ENCODE results near the gene BTLA.
"Not testable (repeated sequence)": the region's sequence is repeated elsewhere in the genome, so short reads cannot be mapped to it uniquely, and the experiment has no call there.

The BTLA gene

DNA sequence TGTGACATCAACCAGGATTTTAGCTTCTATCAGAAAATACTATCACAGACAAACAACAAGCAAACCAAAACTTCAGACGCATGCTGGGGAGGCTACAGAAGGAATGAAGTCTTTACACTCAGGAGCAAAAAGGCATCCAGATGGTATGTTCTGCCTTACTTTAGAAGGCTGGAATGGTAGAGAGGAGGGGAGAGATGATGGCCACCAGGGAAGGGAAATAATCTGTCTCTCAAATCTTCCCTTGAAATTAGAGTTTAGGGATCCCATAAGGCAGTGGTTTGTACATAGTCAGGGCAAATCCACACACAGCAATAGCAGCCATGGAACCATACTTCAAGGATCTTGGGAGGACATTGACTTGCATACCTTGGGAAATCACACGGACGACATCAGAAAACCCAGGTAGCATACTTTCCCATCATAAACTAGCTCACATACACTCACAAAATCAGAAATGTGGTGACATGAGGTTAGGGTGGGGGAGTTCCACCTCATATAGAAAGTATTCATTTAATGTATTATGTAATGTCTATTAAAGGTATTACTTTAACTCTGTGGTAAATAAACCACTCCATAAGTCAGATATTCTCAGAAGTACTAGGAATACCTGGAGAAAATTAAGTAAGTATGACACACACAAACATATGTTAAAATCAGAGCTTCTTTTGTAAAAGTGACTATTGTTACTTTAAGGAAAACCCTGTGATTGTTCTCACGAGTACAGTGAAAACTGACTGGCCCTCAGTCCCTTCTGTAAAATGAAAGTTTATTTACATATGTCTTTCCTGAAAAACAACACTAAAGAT lies 9.4 kb downstream of the BTLA start:
- DNase-seq, result no peak

DNA sequence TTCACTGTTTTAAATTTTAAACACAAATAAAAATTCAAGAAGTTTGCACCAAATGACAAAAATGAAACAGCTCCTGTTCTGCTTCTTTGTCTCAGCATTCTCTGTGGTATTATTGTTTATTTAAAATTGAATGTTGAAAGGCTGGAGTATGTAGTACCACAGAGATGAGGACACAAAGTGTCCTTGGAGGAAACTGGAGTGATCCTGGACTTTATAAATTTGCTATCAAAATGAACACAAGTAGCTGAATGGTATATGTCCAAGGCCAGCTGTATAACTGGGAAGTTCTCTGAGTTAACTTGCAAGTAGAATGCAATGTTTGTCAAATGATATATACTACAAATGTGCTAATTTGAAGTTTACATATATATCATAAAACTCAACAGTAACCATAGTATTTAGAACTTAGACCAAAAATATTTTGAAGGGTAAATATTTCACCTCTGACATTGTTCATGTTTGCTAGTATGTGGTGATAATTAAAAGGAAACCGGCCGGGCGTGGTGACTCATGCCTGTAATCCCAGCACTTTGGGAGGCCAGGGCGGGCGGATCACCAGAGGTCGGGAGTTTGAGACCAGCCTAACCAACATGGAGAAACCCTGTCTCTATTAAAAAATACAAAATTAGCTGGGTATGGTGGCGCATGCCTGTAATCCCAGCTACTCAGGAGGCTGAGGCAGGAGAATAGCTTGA lies 12.3 kb downstream of the BTLA start:
- DNase-seq, result no peak

DNA sequence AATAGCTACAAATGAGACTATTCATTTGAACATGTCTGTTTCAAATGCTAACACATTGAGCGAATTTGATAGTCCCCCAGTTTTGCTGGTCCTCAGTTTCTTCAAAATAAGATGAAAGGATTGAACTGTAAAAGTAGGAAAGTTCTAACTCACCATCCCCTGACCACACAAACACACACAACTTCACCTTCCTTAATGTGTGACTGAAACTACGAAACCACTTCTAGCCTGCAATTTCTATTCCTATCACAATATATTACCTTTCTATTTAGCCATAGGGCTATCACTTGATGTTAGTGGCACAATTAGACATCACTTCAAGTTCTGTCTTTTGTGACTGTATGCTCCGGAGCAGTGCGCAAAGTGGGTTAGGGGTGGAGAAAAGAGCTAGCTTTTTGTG lies 14.9 kb downstream of the BTLA start:
- DNase-seq, result no peak

DNA sequence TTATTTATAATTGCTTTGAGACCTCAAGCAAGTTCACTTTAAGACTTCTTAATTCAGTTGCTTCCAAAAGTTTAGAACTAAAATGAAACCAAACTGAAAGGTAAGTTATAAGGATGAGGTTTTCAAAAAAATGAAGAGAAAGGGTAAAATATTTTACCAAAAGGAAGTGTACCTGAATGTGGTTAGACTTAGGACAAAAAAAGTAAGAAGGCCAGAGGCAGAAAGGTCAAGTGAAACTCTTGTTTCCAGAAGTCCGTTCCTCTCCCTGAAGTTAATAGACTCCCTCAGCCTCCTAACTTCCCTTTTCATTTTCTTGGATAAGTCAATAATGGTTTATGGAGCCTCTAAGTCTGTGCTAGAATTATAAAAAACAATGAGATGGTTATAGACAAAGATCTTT lies 16.6 kb downstream of the BTLA start:
- DNase-seq, result no peak

DNA sequence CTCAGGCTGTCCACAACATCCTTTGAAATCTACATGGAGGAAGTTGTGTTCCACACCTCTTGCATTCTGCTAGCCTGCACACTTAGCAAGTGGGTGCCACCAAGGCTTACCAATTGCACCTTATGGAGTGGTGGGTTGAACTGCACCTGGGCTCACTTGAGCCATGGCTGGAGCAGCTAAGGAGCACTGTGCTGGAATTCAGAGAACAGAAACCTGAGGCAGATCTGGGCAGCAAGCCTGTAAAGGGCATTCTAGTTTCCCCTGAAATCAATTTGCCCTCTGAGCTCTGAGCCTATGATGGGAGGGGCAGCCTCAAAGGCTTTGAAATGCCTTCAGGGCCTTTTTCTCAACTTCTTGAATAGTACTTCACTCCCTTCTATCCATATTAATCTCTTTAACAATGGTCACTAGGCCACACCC lies 18.0 kb downstream of the BTLA start:
- no peak for DNase-seq

DNA sequence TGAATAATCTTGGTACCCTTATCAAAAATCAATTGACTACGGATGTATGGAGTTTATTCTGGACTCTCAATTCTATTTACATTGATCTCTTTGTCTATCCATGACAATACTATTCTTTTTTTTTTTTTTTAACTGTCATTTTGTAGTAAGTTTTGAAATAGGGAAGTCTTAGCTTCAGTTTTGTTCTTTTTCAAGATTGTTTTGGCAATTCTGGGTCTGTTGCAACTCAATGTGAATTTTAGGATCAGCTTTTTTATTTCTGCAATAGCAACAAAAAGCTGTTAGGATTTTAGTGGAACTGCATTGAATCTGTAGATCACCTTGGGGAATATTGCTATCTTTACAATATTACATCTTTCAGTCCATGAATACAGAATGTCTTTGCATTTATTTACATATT lies 21.4 kb downstream of the BTLA start:
- DNase-seq, result no peak

DNA sequence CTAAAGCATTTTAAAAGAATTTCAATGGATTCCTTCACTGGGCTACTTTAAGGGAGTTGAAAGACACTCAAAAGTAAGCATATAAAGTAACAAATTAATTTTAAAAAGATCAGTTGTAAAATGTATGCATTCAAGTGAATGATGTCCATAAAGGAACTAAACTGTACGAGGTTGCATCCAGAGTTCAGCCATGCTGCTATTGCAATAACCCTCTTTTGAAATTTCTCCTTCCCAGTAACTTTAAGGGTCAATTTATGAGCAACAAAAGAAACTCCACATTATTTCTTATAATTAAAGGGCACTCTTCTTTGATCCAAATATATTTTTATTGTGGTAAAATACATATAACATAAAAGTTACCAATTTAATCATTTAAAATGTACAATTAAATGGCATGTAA lies 22.9 kb downstream of the BTLA start:
- DNase-seq, result no peak

DNA sequence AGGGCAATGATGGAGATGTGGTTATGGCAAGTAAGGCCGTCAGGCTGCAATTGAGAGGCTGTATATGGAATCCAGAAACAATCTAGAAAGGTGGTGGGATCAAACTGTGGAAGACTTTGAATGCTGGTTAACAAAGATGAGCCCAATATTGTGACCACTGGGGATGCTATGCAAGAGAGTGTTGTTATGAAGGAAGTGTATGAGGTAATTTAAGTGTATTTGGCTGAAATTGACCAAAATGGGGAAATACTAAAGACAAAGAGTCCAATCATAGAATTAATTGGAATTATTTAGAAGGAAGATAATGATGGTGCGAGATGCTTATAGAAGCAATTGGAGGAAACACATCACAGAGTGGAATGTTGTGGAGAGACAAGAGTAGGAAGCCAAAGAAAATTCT lies 24.5 kb downstream of the BTLA start:
- no peak for DNase-seq

DNA sequence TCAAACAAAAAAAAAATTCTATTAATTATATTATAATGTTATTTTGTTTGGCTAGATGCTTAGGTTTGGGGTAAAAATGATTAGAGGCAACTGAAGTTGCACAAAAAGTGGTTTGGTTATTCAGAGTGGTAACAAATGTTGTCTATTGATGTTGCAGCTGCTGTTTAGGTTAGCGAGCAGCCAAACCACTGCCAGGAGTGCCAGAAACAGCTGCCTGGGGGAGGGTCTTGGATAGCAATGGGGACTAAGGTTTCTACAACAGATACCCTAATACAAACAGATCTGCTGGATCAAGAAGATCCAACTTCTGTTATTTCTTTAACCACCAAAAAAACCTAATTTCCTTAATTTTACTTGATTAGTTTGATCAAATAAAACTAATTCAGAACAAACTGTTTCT lies 26.6 kb downstream of the BTLA start:
- no peak for DNase-seq

DNA sequence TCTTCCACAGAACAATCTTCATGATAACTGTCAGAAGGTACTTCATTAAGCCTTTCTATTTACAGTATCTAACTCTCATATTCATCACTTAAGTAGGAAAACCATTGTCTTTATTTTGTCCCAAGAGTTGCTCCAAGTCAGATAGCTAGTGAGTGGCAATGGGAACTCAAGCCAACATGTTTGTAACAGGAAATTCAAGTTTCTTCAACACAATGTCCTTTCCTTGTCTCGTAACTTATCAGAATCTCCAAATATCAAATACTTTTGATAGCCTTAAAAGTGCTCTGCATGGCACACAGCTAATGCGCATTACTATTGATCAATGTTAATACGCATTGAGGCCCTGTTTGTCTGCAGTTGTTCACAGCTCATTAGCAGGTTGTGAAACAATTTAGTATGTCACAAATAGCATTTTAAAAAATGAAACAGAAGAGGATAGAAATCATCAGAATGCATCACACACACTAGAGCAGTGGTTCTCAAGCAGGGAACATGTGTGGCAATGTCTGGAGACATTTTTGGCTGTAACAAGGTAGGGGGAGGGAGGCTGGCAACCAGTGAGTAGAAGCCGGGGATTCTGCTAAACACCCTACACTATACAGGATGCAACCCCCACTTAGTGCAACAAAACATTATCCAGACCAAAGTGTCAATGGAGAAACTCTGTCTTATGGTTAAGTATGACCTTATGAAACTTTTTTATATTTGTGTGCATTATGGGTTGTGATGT lies 27.5 kb downstream of the BTLA start:
- no peak for DNase-seq

DNA sequence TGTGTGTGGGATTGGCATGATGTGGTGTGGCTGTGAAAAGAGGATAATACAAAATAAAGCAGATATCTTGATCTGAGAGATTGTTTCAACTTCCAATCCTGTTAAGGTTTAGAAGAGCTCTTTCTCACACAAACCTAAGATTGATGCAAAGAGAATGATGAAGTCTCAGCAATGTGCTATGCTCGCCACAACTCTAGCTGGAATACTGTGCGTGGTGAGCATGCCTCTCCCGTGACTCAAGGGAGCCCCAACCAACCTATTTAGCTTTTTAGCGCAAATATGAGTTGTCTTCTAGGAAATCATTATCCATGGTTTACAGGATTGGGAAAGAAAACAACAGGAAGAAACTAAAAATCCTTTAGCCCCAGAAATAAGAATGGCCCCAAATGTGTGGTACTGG lies 28.5 kb downstream of the BTLA start:
- DNase-seq, result no peak

DNA sequence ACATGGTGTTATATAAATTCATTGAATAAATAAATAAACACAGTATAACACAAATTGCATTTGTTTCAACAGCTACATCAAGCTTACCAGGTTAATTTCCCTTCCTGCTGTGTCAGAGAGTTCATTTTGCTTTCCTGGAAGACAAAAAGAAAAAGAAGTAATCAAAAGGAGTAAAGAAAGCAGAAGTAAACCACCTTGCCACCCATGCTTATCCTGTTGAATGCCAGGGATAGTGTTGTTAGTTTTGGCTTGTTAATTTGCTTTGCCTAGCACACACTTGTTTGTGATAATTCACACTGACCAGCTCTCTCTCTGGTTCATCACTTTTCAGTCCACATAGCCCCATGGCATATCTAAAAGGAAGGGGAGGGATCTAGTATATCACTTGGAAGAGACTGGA lies 29.6 kb downstream of the BTLA start:
- no peak for DNase-seq

DNA sequence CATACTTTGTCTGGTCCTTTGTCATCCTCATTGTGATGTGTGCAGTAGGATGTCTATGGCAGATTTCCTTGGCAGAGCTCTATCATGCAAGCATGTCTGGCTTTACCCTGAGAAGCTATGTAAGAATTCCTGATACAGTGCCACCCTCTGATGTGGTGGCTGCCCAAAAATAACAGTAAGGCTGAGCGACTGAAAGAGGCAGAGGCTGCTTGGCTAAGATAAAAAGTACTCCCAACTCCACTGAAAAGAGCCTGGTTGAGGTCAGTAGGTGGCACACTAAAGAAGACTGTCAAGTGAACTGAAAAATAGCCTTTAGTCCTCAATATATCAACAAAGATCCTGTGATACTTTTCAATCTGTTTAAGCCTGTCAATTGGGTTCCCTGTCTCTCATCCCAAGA lies 31.7 kb downstream of the BTLA start:
- DNase-seq, result no peak

DNA sequence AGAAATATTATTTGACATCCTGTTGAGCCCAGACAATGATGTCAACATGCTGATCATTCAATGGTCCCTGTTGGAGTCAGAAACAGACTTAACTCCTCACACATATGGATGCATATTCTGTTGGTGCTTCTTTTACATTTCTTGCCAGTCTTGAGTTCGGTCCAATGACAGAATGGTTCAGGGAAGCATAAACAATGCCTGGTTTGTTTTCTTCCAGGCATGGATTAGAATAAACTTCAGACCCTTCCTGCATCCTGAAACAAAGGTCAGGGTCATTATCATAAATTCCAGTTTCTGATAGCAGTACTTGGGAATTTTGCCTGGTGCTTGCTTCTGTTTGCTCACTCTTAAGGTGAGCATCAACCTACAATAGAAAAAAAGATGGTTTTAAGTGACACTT lies 33.3 kb downstream of the BTLA start:
- no peak for DNase-seq

DNA sequence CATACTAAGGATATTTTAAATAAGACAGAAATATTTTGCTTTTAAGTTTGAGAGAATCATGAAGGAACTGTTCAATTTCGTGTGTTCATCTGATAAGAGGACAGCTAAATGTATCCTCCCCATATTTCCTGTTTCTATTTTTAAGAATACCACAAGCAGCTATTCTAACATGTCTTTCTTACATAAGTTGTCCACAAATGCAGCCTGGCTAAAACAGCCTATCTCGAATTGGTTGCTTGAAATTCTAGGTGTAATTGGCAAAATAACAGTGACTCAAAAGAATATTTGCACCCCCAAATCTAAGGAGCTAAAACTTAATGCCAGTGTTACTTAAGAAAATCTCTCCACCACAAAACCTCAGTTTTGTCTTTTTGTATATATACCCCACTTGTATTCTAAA lies 35.0 kb downstream of the BTLA start:
- no peak for DNase-seq

DNA sequence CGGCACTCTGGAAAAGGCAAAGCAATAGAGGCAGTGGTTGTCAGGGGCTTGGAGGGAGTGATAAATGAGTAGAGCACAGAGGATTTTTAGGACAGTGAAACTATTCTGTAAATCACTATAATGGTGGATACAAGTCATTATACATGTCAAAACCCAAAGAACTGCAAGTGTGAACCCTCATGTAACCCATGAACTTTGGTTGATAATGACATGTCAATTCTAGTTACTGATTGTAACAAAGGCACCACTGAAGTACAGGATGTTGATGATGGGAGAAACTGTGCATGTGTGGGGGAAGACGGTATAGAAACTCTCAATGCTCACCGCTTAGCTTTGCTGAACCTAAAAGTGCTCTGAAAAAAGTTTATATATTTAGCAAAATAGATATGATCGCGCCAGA lies 36.0 kb downstream of the BTLA start:
- DNase-seq, result no peak

DNA sequence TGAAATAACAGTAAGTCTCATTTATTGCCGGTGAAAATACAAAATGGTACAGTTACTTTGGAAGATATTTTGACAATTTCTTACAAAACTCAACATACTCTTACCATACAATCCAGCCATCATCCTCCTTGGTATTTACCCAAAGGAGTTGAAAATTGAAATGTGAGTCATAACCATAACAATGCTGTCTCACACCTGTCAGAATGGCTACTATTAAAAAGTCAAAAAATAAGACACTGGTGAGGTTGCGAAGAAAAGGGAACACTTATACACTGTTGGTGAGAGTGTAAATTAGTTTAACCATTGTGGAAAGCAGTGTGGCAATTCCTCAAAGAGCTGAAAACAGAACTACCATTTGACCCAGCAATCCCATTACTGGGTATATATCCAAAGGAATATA lies 37.5 kb downstream of the BTLA start:
- not testable (repeated sequence) for DNase-seq

DNA sequence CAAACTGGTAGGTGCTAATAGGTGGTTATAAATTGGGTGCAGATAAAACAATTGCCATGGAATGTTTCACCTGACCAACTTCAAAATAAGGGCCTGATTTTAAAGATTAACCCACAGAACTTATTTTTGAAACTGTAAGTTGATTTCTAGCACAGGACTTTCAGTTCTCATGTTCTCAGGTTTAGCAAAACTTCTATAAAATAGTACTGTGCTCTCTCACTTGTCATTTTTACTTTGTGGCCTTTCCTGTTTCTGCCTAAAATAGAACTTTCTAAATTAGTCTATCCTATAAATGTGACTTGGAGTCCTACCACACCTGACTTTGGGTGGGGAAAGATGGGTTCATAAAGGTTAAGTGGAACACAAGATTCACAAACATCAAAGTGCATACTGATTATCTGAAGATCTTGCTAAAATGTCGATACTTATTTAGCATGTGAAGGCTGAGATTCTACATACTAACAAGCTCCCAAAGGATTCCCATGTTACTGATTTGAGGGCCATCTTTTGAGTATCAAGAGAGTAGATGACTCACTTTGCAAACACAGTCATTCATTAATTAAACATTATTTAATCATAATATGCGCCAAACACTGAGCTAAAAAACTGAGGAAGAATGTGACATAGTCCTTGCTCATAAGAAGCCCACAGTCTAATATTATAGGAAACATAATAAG lies 38.6 kb downstream of the BTLA start:
- DNase-seq, result no peak

DNA sequence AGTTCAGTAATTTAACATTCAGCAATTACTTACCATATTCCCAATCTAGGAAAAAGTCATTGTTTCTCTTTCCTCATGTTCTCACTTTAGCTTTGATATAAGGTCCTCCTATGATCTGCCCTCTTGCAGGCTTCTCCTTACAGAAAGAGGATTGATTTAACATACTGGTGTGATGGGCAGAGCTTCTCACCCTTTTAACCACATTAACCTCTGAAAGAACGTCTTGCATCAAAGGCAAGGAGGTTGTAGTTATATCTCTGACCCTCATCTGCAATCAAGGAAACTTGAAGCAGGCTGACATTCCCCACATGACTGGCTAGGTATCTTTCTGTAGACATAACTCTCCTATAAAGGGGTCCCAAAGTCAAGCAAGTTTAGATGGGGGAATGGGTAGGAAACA lies 39.5 kb downstream of the BTLA start:
- DNase-seq, result no peak

DNA sequence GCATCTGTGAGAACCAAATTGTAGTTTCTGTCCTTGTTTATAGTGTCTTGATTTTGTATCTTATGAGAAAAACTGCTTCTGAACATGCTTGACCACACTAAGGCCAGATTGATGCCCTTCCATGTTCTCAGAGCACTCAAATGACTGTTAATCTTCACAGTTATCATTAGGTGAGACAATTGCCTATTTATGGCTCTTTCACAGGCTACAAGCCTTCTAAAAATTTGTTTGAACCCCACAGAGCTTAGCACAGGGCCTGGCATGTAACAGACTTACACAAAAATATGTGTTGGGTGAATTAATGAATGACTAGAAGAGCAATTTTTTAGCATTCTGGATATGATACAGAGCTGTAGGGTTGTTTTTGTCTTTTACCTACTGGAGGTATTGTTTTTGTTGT lies 43.1 kb downstream of the BTLA start:
- no peak for DNase-seq

DNA sequence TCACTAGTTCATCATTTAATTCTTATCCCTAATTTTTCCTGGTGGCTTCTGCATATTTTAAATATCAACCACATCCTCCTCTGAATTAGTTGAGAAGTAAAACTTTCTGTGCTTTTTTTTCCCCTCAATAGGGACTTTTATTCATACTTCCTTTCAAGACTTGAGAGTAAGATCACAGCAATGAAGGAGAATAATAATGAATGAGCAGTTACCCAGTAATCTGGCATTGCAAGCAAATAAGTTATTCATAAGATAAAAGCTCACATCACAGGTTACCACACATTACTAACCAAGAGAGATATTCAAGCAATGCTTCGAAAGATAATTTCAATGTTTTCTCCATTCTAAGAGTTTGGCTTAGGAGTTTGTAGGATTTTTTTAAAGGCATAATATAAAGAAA lies 50.3 kb downstream of the BTLA start:
- no peak for DNase-seq

DNA sequence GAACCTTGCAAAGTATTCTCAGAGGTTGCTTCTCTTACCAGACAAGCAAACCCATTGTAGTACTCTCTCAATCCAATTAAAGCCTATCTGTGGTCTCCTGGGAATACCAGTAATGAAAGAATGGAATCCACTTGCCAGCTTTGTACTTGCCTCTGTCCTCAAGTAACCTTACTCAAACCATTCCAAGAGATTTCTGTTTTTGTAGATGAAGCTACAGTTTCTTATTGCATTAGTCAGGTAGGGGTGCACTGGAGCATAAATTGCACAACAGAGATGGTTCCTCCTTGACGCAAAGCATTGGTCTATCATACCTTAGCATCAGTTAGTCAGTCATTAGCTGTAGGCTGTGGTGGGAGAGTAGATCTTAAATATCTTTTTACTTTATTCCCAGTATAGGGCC lies 52.9 kb downstream of the BTLA start:
- DNase-seq, result no peak

DNA sequence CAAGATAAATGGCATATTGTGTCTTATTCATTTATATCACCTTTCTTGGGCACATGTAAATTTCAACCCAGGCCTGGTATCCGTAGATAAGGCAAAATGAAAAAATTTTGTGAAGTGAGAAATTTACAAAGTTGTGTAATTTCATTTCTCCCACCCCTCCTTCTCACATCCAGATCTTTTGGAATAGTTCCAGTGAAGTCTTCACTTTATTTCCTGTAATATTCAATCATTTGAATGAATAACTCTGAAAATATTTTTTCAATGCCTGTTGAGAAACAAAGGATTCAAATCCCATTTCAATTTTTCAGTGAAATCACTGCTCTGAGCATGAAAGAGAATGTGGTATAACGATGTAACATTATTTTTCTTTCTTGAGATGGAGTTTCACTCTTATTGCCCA lies 53.4 kb downstream of the BTLA start:
- no peak for DNase-seq
